Mononuclear cell (primary cell): Measurements from ENCODE around the gene COPA. TPM values are rescaled to one million over a fixed set of nuclear protein-coding genes. Genes with fewer than 3 reads are reported as not detected.
"Not testable (repeated sequence)": the region's sequence is repeated elsewhere in the genome, so short reads cannot be mapped to it uniquely, and the experiment has no call there.

Experiments
- H3K27me3 ChIP-seq: 2 replicates; pipeline ENCODE4 v1.6.0; 2011; ENCODE audit warnings: low read length, control low read depth; ENCODE audit not compliant: insufficient read depth
- H3K4me1 ChIP-seq: 2 replicates; pipeline ENCODE4 v1.5.1; 2011; ENCODE audit warnings: mild to moderate bottlenecking, low read length, control low read depth; ENCODE audit not compliant: insufficient read depth
- H3K4me3 ChIP-seq: 2 replicates; pipeline ENCODE4 v1.5.1; 2011; ENCODE audit warnings: mild to moderate bottlenecking, low read length, moderate library complexity
- H3K9me3 ChIP-seq: 2 replicates; pipeline ENCODE4 v1.5.1; 2011; ENCODE audit warnings: low read depth, mild to moderate bottlenecking, control low read depth, low read length
- total RNA-seq: library from RNA; depleted of rRNA; stranded (reverse); fragments of >200 nt; gene quantifications from one replicate; pipeline ENCODE4 v1.2.3, GENCODE V29; 2012

The COPA gene
- 89.4 TPM for total RNA-seq

DNA sequence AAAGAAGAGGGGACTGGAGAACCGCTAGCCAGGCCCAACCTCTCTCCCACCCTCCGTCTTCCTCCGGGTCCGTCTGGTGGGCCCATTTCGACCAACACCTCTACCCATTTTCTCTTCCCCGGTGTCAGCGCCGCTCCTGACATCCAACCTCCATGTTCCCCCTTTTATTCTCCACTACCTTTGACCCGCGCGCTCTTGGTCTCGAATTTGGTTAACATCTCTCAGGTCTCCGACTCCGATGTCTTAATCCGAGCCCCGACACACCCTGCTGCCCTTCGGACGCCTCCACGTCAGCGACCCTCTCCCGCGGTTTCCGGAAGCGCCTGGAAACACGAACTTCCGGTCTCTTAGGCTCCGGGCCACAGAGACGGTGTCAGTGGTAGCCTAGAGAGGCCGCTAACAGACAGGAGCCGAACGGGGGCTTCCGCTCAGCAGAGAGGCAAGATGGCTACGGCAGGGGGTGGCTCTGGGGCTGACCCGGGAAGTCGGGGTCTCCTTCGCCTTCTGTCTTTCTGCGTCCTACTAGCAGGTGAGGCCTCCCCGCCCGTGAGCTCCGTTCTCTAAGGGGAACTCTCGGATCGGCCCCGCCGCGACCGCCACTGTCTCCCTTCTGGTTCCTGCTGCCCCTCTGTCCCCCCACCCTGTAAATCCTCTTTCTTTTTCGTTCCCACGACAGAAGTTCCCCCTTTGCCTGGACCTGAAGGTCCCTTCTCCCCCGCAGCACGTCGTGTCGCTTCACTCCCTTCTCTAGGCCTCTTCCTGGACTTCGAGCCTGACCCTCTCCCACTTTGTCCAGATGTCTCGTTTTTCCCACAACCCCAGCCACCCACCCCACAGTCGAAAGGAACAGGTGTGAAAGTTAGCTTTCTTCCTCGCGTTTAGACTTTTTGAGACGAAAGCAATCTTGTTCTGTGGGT is at the start of gene COPA, which contains the start of gene NCSTN:
Gene COPA, minus strand, starts transcription at position 298 of the 917 bp plus-strand sequence. Its CDS starts 80 bp downstream, at position 218.
Gene NCSTN, plus strand, starts transcription at position 431 of the 917 bp plus-strand sequence. Its CDS starts 14 bp downstream, at position 445.
- H3K27me3 ChIP-seq = no peaks in the 10 kb centered on the region
- H3K4me3 ChIP-seq = peak within 1 kb of the TSS; percentile 96
- no peaks in the 10 kb centered on the region for H3K9me3 ChIP-seq
- peaks cover 77% of the 10 kb centered on the region for H3K4me1 ChIP-seq

DNA sequence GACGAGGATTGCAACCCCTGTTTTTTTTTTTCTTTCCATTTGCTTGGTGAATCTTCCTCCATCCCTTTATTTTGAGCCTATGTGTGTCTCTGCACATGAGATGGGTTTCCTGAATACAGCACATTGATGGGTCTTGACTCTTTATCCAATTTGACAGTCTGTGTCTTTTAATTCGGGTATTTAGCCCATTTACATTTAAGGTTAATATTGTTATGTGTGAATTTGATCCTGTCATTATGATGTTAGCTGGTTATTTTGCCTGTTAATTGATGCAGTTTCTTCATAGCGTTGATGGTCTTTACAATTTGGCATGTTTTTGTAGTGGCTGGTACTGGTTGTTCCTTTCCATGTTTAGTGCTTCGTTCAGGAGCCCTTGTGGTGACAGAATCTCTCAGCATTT is 45.4 kb upstream of the COPA start:
- H3K4me3 ChIP-seq, H3K27me3 ChIP-seq, H3K9me3 ChIP-seq, H3K4me1 ChIP-seq: not testable (repeated sequence)

DNA sequence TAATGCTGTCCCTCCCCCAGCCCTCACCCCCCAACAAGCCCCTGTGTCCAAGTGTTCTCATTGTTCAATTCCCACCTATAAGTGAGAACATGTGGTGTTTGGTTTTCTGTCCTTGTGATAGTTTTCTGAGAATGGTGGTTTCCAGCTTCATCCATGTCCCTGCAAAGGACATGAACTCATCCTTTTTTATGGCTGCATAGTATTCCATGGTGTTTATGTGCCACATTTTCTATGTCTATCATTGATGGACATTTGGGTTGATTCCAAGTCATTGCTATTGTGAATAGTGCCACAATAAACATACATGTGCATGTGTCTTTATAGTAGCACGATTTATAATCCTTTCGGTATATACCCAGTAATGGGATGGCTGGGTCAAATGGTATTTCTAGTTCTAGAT is 41.8 kb upstream of the COPA start:
- H3K4me1 ChIP-seq, H3K4me3 ChIP-seq, H3K27me3 ChIP-seq, H3K9me3 ChIP-seq: not testable (repeated sequence)

DNA sequence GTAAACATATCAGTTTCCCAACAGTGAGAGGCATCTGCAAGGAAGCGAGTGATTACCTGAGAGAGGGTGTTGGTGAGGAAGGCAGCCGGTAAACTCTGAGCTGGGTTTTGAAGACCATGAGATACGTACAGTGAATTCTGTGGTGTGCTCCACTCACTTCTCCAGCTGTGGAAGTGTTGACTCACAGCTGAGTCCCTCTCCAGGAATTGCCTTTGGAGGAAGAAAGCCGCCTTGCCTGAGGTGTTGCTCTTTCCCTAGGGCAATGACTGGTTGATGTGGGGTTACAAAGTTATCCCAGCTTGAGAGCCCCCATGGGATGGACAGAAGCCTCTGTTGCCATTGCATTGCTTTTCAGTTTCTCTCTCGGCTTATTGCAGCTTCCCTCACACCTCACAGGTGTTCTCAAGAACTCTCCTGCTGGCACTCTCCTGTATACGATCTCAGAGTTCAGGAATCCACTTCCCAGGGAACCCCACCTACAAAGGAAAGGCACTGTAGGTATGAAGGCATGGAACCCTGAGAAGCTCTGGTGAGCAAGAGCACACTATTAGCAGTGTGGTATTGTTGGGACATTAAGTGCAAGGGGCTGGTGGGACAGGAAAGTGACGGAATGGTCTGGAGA is 34.6 kb upstream of the COPA start:
- Histone ChIP-seq H3K9me3 (no peaks in the 10 kb centered on the region), H3K4me1 (peaks cover 24% of the 10 kb centered on the region), H3K27me3 (no peaks in the 10 kb centered on the region), H3K4me3 (no peak overlapping the region)

DNA sequence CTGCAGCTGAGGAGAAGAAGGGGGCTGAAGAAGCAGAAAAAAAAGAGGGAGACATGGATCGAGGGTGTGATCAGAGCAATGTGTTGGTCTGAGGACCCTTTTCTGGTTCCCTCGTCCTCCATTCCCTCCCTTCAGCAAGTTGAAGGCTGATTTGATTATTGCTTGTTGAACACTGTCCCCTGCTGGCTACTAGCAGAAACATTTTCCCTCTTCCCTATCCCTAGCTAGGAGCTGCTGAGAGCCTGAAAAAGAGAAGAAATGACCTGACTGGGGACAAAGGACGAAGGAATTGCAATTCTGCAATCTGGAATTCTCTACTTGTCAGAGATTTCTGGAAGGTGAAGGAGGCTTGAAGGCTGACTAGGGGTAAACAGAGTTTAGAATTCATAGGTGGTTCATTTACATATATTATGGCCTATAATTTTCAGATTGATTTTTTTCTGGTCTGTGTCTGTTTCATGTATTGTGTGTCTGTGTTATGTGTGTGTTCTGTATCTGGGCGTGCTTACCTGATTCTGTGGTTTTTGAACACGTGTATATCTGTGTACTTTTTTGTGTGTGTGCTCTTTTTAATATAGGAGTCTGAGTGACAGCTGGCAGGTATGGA is 33.6 kb upstream of the COPA start:
- H3K9me3 ChIP-seq = no peaks in the 10 kb centered on the region
- no peak overlapping the region for H3K4me3 ChIP-seq
- H3K27me3 ChIP-seq = no peaks in the 10 kb centered on the region
- peaks cover 24% of the 10 kb centered on the region for H3K4me1 ChIP-seq

DNA sequence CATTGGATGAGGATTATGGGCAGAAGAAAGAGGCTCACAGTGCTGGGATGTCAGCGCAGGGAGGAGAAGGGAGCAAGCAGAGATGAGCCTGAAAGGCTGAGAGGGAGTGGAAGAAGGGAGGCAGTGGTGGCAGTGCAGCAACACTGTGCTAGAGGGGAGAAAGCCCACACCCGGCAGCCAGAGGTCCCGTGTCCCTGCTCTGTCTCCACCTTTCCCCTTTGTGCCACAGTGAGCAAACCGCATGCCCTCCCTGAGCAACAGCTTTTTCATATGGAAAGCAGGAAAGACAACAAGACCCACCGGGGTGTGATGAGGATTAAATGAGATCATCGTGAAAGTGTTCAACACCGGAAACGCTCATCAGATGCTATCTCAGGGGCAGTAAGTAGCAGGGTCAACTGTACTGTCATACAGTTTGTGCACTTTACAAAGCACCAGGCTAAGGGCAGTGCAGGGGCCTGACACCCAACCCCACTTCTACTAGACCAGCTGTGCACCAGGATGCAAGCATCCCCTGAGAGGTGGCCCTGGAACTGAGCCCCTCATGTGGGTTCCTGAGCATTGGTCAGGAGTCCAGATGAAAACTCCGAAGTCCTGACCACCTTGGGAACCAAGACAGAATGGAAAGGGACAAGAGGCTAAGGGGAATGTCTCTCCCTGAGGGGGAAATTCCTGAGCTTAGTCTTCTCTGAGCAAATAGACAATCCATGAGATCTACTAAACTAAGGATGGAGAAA is 32.9 kb upstream of the COPA start:
- no peaks in the 10 kb centered on the region for H3K9me3 ChIP-seq
- H3K4me1 ChIP-seq = peaks cover 24% of the 10 kb centered on the region
- no peak overlapping the region for H3K4me3 ChIP-seq
- H3K27me3 ChIP-seq = no peaks in the 10 kb centered on the region

DNA sequence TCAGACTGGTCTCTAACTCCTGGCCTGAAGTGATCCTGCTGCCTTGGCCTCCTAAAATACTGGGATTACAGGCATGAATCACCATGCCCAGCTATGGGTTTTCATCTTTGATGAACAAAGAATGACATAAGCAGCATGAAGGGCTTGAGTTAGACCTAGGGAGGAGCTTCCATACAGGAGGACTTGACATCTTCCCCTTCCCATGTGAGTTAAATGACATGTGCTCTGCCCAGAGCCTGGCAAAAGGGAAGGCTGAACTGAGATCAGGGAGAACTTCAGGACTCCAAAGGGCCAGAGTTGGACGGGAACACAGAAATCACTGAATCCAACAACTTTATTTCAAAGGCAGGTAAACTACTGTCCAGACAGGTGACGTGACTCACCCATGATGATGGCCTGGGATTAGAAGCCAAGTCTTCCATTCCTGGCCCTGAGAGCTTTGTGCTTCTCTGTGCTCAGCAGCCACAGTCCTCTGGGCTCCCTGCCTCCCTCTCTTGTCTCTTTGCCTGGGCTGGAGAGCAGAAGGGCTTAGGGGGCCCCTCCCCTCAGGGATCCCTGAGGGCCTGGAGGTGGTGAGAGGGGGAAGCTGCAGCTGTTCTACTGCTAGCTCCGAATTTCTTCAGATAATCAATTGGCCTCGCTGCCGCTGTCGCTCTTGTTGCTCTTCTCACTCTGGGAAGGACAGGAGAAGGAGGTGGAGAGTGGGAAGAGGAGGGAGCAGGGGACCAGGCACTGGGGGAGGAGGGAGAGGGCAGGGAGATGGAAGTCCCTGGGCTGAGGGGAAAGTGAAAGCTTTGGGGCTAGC is 31.5 kb upstream of the COPA start:
- H3K27me3 ChIP-seq = no peaks in the 10 kb centered on the region
- no peaks in the 10 kb centered on the region for H3K9me3 ChIP-seq
- H3K4me1 ChIP-seq = peaks cover 24% of the 10 kb centered on the region
- no peak overlapping the region for H3K4me3 ChIP-seq

DNA sequence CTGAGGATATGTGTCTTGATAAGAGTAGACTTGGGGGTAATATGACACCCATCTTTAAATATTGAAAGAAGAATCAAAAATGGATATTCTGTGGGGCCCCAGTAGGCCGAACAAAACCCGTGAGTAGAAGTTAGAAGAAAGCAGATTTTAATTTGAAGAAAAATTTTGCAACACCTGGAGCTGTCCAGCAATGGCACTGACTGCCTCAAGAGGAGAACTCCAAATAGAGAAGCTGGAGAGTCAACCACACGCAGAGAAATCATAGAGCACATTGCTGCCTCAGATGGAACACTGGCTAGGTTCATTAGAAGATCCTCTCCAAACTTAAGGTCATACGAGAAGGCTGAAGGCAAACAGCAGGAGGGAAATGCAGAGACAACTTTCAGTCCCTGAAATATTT is 30.6 kb upstream of the COPA start:
- Histone ChIP-seq H3K4me3 (no peak overlapping the region), H3K27me3 (no peaks in the 10 kb centered on the region), H3K4me1 (peaks cover 24% of the 10 kb centered on the region), H3K9me3 (no peaks in the 10 kb centered on the region)

DNA sequence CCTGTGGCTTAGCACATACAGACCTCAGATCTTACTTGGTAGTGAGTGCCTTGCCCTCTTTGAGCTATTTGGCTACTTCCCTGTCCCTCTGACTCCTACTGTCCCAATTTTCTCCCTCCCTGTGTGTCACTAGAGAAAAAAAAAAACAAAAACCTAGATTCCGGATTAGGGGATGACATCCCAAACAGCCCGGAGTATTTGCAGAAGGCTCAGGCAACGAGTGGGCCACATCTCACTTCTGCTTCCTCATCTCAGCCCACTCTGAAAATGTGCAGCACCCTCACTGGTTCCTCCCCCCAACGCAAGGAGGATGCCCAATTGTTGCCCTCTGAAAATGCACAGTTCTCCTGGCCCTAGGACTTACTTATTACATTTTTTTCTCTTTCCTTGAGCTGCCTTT is 28.7 kb upstream of the COPA start:
- no peaks in the 10 kb centered on the region for H3K9me3 ChIP-seq
- no peaks in the 10 kb centered on the region for H3K27me3 ChIP-seq
- no peak overlapping the region for H3K4me3 ChIP-seq
- H3K4me1 ChIP-seq = peaks cover 24% of the 10 kb centered on the region

DNA sequence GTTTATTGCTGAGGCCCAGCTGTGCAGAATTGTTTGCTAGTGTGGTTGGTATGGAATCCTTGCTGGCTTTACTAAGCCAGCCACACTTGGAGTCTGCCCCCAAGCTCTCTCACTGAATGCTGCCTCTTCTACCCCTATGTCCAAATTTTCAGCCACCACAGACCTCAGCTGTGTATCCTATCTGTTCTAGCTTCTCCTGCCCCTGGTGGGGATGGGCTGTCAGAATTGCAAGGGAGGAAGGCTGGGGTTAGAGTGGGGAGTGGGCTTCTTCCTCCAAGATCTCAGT is 28.2 kb upstream of the COPA start:
- Histone ChIP-seq H3K9me3 (no peaks in the 10 kb centered on the region), H3K27me3 (no peaks in the 10 kb centered on the region), H3K4me1 (peaks cover 20% of the 10 kb centered on the region), H3K4me3 (no peak overlapping the region)

DNA sequence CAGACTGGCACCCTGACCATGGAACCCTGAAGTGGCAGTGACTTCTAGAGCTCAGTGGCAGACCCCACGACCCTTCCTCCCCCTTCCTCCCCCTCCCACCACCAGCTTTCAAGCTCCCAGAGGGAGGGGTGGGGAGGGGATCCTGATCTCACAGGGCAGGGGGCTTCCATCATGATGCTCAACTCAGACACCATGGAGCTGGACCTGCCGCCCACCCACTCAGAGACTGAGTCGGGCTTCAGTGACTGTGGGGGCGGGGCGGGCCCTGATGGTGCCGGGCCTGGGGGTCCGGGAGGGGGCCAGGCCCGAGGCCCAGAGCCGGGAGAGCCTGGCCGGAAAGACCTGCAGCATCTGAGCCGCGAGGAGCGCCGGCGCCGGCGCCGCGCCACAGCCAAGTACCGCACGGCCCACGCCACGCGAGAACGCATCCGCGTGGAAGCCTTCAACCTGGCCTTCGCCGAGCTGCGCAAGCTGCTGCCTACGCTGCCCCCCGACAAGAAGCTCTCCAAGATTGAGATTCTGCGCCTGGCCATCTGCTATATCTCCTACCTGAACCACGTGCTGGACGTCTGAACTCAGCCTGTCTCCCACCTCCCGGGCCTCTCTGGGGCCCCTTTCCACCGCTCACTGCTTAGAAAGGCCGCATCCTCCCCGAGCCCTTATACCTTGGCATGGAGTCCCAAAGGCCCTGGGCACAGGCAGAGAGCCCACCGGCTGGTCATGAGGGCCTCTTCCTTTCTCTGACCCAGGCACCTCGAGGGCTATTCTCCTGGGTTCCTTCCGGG is 27.7 kb upstream of the COPA start:
- no peak overlapping the region for H3K4me3 ChIP-seq
- no peaks in the 10 kb centered on the region for H3K9me3 ChIP-seq
- no peaks in the 10 kb centered on the region for H3K27me3 ChIP-seq
- H3K4me1 ChIP-seq = peaks cover 15% of the 10 kb centered on the region

DNA sequence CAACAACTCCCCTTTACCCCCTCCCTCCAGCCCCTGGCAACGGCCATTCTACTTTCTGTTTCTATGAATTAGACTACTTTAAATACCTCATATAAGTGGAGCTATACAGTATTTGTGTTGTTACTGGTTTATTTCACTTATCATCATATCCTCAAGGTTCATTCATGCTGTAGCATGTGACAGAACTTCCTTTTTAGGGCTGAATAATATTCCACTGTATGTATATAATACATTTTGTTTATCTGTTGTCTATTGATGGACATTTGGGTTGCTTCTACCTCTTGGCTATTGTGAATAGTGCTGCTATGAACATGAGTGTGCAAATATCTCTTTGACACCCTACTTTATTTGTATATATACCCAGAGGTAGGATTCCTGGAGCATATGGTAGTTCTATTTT is 26.0 kb upstream of the COPA start:
- Histone ChIP-seq H3K27me3 (no peaks in the 10 kb centered on the region), H3K4me1 (no peaks in the 10 kb centered on the region), H3K4me3 (no peak overlapping the region), H3K9me3 (no peaks in the 10 kb centered on the region)

DNA sequence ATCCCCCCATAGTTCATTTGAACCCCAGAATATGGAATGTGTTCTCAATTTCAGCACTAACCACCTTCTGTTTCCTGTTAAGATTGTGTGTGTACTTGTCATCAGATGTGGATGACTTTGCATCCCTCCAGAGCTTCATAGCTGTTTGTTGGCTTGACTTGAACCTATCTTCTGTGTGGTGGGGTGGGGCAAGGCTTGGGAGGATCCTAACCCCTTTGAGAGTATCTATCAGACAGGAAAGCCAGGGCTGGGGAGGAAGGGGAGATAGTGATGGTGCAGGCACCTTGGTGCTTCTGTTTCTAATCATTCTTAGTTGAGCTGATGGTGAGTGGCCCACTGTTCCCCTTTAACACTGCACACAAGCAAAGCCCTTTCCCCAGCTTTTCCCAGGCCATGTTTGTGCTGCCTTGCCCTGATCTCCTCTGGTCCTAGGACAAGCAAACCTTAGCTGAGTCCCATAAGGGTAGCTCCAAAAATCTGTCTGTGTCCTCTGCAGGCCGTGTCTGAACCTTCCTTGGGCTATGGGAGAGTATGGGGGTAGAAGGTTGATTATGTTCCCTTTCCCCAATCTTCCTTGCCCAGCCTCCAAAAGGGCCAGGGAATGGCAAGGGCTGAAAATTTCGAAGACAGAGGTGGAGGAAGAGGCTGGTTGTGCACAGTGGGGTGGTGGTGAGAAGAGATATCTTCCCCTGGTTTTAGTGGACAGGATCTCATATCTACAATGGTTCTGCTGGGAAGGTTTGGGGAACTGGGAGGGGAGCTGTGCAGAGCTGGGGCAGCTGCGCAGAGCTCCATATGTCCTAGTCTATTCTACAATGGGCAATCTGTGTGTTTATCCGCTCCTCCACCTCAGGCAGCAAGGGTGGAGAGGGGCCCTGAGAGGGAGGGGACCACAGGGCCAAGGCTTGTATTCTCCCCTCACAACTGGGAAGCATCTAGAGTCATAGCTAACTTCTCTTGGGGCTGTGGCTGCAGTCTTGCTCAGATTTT is 25.2 kb upstream of the COPA start:
- H3K27me3 ChIP-seq = no peaks in the 10 kb centered on the region
- H3K9me3 ChIP-seq = no peaks in the 10 kb centered on the region
- H3K4me3 ChIP-seq = no peak overlapping the region
- H3K4me1 ChIP-seq = no peaks in the 10 kb centered on the region
